ENCODE results near the gene SAMD15. TPM values are rescaled to one million over a fixed set of nuclear protein-coding genes. Genes with fewer than 3 reads are reported as not detected.

The SAMD15 gene
- total and polyA plus RNA-seq, 4 donors, result 0.10 to 0.50 (median 0.19) TPM; not detected in 1

- Histone ChIP-seq H3K27ac (ENCODE audit: low read depth in 1 of 2, low read length in 2 of 2) (no peak overlapping the region), H3K4me3 (ENCODE audit: low read depth in 1 of 3, low read length in 3 of 3) (no peak overlapping the region), H3K4me1 (ENCODE audit: control insufficient read depth in 4 of 4, insufficient read depth in 4 of 4, low read length in 3 of 4) (peaks cover 0 to 4% (median 2%) of the 10 kb centered on the region in 4 donors), H3K36me3 (ENCODE audit: control insufficient read depth in 4 of 4, insufficient read depth in 3 of 4, low read depth in 1 of 4, low read length in 3 of 4) (no peaks in the 10 kb centered on the region), H3K9ac (ENCODE audit: low read depth in 1 of 2, low read length in 2 of 2) (no peak overlapping the region), H3K27me3 (ENCODE audit: control insufficient read depth in 4 of 4, insufficient read depth in 4 of 4, low read length in 3 of 4) (no peaks in the 10 kb centered on the region), H3K9me3 (ENCODE audit: control insufficient read depth in 4 of 4, low read length in 3 of 4) (no peaks in the 10 kb centered on the region)
- 83% methylated on average over 3 of the region's 3 CpGs for WGBS
- no peak for DNase-seq (ENCODE audit: low spot score)
- peak in 1 of 2 donors; percentile 12 for TF ChIP-seq HNF4A (conservative IDR thresholded peaks at IDR 0.05)
- TF ChIP-seq, protein P1, sequence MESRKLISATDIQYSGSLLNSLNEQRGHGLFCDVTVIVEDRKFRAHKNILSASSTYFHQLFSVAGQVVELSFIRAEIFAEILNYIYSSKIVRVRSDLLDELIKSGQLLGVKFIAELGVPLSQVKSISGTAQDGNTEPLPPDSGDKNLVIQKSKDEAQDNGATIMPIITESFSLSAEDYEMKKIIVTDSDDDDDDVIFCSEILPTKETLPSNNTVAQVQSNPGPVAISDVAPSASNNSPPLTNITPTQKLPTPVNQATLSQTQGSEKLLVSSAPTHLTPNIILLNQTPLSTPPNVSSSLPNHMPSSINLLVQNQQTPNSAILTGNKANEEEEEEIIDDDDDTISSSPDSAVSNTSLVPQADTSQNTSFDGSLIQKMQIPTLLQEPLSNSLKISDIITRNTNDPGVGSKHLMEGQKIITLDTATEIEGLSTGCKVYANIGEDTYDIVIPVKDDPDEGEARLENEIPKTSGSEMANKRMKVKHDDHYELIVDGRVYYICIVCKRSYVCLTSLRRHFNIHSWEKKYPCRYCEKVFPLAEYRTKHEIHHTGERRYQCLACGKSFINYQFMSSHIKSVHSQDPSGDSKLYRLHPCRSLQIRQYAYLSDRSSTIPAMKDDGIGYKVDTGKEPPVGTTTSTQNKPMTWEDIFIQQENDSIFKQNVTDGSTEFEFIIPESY (IDR thresholded peaks at IDR 0.05), result no peak
Observed at GRCh38 chr14:77364146-77364545, 13.0 kb upstream of the SAMD15 start.

DNA sequence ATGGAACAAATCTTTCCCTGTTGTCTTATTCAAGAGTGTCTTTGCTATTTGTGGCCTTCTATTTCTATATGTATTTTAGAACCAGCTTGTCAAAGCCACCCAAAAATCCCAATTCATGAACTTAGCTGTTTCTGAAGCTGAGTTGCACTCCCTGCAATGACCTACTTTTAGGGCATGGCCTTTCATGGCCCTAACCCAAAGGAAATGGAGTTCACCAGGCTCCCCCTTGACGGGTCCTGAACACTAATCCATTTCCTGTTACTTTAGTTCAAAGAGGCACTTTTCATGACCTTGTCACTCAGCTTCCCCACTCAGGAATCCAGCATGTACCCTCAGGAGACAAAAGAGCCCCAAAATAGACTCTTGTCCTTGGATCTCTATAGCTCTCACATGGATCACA lies 7.9 kb upstream of the SAMD15 start:
- Histone ChIP-seq H3K4me1 (ENCODE audit: control insufficient read depth in 4 of 4, insufficient read depth in 4 of 4, low read length in 3 of 4) (peaks cover 0 to 11% (median 3%) of the 10 kb centered on the region in 4 donors), H3K4me3 (ENCODE audit: low read depth in 1 of 3, low read length in 3 of 3) (no peak overlapping the region), H3K27ac (ENCODE audit: low read depth in 1 of 2, low read length in 2 of 2) (no peak overlapping the region), H3K9me3 (ENCODE audit: control insufficient read depth in 4 of 4, low read length in 3 of 4) (no peaks in the 10 kb centered on the region), H3K9ac (ENCODE audit: low read depth in 1 of 2, low read length in 2 of 2) (no peak overlapping the region), H3K36me3 (ENCODE audit: control insufficient read depth in 4 of 4, insufficient read depth in 3 of 4, low read depth in 1 of 4, low read length in 3 of 4) (no peaks in the 10 kb centered on the region), H3K27me3 (ENCODE audit: control insufficient read depth in 4 of 4, insufficient read depth in 4 of 4, low read length in 3 of 4) (no peaks in the 10 kb centered on the region)
- TF ChIP-seq ATF3 (IDR thresholded peaks at IDR 0.05) (no peak), TAF1 (conservative IDR thresholded peaks at IDR 0.05) (no peak), MAX (IDR thresholded peaks at IDR 0.05) (no peak), YY1 (IDR thresholded peaks at IDR 0.05) (no peak), REST (IDR thresholded peaks at IDR 0.05) (no peak), FOXA1 (IDR thresholded peaks at IDR 0.05) (no peak), SP1 (IDR thresholded peaks at IDR 0.05) (peak; percentile 13), JUND (IDR thresholded peaks at IDR 0.05) (no peak), RXRA (IDR thresholded peaks at IDR 0.05) (peak; percentile 31 to 41), NR2F2 (IDR thresholded peaks at IDR 0.05) (peak; percentile 58)
- 7% methylated on average over 1 of the region's 1 CpG for WGBS
- no peak for DNase-seq (ENCODE audit: low spot score)

- Histone ChIP-seq H3K27ac (ENCODE audit: low read depth in 1 of 2, low read length in 2 of 2) (no peak overlapping the region), H3K4me1 (ENCODE audit: control insufficient read depth in 4 of 4, insufficient read depth in 4 of 4, low read length in 3 of 4) (peaks cover 0 to 21% (median 12%) of the 10 kb centered on the region in 4 donors), H3K4me3 (ENCODE audit: low read depth in 1 of 3, low read length in 3 of 3) (no peak overlapping the region), H3K9ac (ENCODE audit: low read depth in 1 of 2, low read length in 2 of 2) (no peak overlapping the region), H3K9me3 (ENCODE audit: control insufficient read depth in 4 of 4, low read length in 3 of 4) (no peaks in the 10 kb centered on the region), H3K27me3 (ENCODE audit: control insufficient read depth in 4 of 4, insufficient read depth in 4 of 4, low read length in 3 of 4) (no peaks in the 10 kb centered on the region), H3K36me3 (ENCODE audit: control insufficient read depth in 4 of 4, insufficient read depth in 3 of 4, low read depth in 1 of 4, low read length in 3 of 4) (no peaks in the 10 kb centered on the region)
- no peak for TF ChIP-seq ATF3 (IDR thresholded peaks at IDR 0.05)
- no peak for TF ChIP-seq FOXA2 (IDR thresholded peaks at IDR 0.05)
- no peak for TF ChIP-seq JUND (IDR thresholded peaks at IDR 0.05)
- TF ChIP-seq RAD21 (IDR thresholded peaks at IDR 0.05), result no peak
- TF ChIP-seq TAF1 (conservative IDR thresholded peaks at IDR 0.05), result no peak
- no peak for TF ChIP-seq REST (IDR thresholded peaks at IDR 0.05)
- WGBS, result 39% methylated on average over 4 of the region's 4 CpGs
- DNase-seq (ENCODE audit: low spot score), result no peak
Observed at GRCh38 chr14:77372304-77372841, 4.8 kb upstream of the SAMD15 start.
